Measurements from ENCODE around the gene NOX1. TPM values are rescaled to one million over a fixed set of nuclear protein-coding genes. Genes with fewer than 3 reads are reported as not detected.
A peak's percentile ranks its signal among the peaks of the same experiment; 100 is the strongest.

The NOX1 gene
- total RNA-seq, 4 donors from 2014 or later, result 0.31 TPM; not detected in 3

DNA sequence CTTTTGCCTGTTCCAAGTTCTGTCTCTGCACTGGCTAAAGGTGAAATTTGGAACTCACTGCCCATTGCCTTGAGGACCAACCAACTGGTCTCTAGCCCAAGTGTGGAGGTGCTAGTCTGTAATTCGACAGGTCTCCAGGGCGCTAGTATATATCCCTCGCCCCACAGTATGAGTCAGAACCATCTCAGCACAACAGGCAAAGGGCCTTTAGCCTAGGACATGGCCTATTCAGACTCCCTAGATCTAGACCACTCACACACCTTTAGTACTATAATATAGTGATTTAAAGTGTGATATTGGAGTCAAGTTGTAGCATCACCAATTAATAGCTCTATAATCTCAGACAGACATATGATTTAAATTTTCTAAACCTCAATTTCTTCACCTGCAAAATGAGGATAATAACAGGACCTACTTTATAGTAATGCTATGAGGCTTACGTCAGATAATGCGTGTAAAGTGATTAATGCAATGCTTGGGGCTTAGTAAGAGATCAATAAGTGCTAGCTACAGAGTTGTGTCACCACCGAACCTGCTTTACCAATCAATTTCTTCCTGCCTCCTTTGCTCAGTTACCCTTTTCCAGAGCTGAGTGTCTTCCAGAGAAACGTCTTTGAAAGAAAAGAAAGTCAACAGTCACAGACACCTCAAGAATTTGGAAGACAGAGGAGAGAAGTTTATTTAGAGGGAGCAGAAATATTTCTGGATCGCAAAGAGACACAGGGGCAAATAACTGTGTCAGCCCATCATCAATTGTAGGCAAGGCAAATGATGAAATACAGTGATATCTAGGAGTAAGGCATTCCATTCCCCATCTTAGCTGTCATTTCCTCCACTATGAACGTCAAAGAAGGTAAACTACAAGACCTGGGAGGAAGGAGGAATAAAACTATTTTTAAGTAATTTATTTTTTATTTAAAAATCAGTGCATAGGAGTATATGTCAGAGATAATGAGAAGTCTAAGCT lies 2.3 kb downstream of the NOX1 start:
- Histone ChIP-seq H3K9me3 (no peaks in the 10 kb centered on the region), H3K27ac (no peak overlapping the region), H3K36me3 (no peaks in the 10 kb centered on the region), H3K4me3 (no peak overlapping the region), H3K4me1 (no peaks in the 10 kb centered on the region), H3K27me3 (no peaks in the 10 kb centered on the region)
- TF ChIP-seq POLR2AphosphoS5 (IDR thresholded peaks at IDR 0.05) (no peak), POLR2A (IDR thresholded peaks at IDR 0.05) (no peak), EP300 (IDR thresholded peaks at IDR 0.05) (no peak)
- TF ChIP-seq, protein P1, sequence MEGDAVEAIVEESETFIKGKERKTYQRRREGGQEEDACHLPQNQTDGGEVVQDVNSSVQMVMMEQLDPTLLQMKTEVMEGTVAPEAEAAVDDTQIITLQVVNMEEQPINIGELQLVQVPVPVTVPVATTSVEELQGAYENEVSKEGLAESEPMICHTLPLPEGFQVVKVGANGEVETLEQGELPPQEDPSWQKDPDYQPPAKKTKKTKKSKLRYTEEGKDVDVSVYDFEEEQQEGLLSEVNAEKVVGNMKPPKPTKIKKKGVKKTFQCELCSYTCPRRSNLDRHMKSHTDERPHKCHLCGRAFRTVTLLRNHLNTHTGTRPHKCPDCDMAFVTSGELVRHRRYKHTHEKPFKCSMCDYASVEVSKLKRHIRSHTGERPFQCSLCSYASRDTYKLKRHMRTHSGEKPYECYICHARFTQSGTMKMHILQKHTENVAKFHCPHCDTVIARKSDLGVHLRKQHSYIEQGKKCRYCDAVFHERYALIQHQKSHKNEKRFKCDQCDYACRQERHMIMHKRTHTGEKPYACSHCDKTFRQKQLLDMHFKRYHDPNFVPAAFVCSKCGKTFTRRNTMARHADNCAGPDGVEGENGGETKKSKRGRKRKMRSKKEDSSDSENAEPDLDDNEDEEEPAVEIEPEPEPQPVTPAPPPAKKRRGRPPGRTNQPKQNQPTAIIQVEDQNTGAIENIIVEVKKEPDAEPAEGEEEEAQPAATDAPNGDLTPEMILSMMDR (IDR thresholded peaks at IDR 0.05), result no peak
- no peak for ATAC-seq
- WGBS, 2 donors (ENCODE audit: low coverage in 1 of 2), result 56 to 72% methylated on average over 4 to 8 of the region's 9 CpGs

DNA sequence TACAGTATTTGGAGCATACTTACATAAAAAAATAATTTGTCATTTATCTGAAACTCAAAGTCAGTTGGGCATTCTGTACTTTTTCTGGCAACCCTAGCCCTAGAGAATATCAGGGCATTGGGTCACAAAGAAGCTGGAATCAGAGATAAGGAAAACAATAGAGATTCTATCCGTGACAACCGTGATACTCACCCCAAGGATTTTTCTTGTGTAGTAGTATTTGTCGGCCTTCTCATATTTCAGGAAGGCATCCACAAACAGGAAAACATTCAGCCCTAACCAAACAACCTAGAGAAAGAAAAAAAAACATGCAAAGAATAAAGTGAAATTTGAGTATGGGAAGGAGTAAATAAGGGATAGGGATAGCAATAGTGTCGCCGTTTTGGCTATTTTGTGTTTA lies 3.6 kb downstream of the NOX1 start:
- H3K27me3 ChIP-seq, result no peaks in the 10 kb centered on the region
- WGBS, 2 donors (ENCODE audit: low coverage in 1 of 2), result 44 to 60% methylated on average over 2 to 5 of the region's 5 CpGs
- H3K36me3 ChIP-seq, result no peaks in the 10 kb centered on the region
- no peak for ATAC-seq
- TF ChIP-seq POLR2AphosphoS5 (IDR thresholded peaks at IDR 0.05) (no peak), POLR2A (IDR thresholded peaks at IDR 0.05) (no peak), EP300 (IDR thresholded peaks at IDR 0.05) (no peak)
- TF ChIP-seq, protein P1 (IDR thresholded peaks at IDR 0.05), result no peak
- no peak overlapping the region for H3K4me3 ChIP-seq
- H3K4me1 ChIP-seq, result no peaks in the 10 kb centered on the region
- H3K9me3 ChIP-seq, result no peaks in the 10 kb centered on the region
- H3K27ac ChIP-seq, result no peak overlapping the region

DNA sequence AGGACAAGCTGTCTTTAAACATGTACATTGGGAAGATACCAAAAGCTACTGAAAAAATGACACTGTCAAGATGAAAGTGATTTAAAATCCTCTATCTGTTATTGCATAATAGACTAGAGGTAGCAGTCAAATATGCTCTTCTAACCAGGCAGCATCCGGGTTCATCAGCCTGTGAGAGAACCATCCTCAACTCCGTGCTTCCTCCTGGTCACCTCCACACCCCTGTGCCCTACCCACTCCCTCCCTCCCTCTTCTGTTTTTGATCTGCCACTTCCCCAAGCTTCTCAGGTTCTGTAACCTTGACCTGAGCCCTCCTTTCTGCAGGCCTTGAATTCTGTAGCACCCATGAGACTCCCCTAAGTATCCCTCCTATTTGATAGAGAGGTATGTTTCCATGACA lies 5.9 kb downstream of the NOX1 start:
- 49 to 88% methylated on average over 2 of the region's 2 CpGs for WGBS, 2 donors (ENCODE audit: low coverage in 1 of 2)
- no peaks in the 10 kb centered on the region for H3K36me3 ChIP-seq
- ATAC-seq, result no peak

DNA sequence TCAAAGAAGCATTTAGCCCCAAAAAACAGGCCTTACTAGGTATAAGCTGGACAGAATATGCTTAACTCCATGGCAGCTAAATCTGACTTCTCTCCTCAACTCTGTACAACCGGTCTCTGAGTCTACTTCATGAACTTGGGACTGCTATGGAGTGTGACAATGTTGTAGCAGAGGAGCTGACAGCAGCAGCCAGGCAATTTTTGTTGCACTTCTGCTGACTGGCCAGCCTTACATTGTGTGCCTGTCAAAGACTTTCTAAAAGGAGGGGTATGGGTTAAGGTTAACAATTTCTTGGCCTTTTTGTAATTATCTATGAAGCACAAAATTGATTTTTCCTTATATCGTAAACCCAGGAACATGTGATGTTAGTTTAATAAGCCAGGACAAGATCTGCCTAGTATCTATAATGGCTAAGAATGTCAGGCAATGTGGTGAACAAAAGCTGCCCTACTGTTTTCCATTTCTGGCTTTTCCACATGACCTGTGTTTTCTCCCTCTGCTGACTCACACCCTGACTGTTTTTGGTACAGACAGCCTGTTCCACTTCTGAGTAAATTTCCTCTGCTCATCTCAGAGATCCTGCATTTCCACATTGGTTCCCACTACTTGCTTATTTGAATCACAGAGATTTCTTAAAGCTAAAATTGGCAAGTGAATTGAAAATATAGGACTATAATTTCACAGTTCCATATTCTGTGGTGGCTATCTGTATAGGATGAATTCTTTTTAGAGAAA lies 9.3 kb downstream of the NOX1 start:
- no peak for ATAC-seq

More for the DNA sequence above, 5.9 kb downstream of the NOX1 start:
- Histone ChIP-seq H3K27ac (no peak overlapping the region), H3K27me3 (no peaks in the 10 kb centered on the region), H3K9me3 (no peaks in the 10 kb centered on the region), H3K4me1 (no peaks in the 10 kb centered on the region), H3K4me3 (no peak overlapping the region)
- TF ChIP-seq POLR2AphosphoS5 (IDR thresholded peaks at IDR 0.05) (no peak), EP300 (IDR thresholded peaks at IDR 0.05) (no peak), POLR2A (IDR thresholded peaks at IDR 0.05) (no peak)
- TF ChIP-seq, protein P1 (IDR thresholded peaks at IDR 0.05), result no peak

More for the DNA sequence above, 9.3 kb downstream of the NOX1 start:
- WGBS, 2 donors (ENCODE audit: low coverage in 1 of 2), result 80 to 88% methylated on average over 1 to 2 of the region's 2 CpGs
- TF ChIP-seq POLR2AphosphoS5 (IDR thresholded peaks at IDR 0.05) (no peak), POLR2A (IDR thresholded peaks at IDR 0.05) (no peak), EP300 (IDR thresholded peaks at IDR 0.05) (no peak)
- TF ChIP-seq, protein P1 (IDR thresholded peaks at IDR 0.05), result no peak
- Histone ChIP-seq H3K27me3 (no peaks in the 10 kb centered on the region), H3K9me3 (no peaks in the 10 kb centered on the region), H3K27ac (peak overlapping the region in 2 of 4 donors; percentile 29 to 52), H3K4me3 (no peak overlapping the region), H3K36me3 (no peaks in the 10 kb centered on the region), H3K4me1 (no peaks in the 10 kb centered on the region)

Data from gastroesophageal sphincter (tissue), 4 donors.